Measurements from ENCODE around the gene LITAFD. TPM values are rescaled to one million over a fixed set of nuclear protein-coding genes. Genes with fewer than 3 reads are reported as not detected.

The LITAFD gene
- total and polyA plus RNA-seq, 2 experiments from 2014 or later: not detected

DNA sequence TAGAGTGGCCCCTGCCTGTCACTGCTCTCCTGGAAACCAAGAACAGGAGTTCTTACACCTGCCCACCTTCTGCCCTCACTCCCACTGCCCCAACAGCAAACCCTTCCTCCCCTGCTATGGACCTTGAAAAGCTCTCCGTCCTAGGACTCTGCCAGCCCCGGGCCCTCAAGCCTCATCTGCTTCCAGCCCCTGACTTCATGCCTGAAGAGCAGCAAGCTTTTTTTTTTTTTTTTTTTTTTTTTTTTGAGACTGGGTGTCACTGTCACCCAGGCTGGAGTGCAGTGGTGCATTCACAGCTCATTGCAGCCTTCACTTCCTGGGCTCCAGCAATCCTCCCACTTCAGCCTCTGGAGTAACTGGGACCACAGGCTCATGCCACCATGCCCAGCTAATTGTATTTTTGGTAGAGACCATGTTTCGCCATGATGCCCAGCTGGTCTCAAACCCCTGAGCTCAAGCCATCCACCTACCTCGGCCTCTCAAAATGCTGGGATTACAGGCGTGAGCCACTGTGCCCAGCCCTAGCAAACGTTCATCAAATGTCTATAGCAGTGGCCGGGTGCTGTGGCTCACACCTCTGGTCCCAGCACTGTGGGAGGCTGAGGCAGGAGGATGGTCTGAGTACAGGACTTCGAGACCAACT lies 30.3 kb upstream of the LITAFD start:
- H3K9me3 ChIP-seq (ENCODE audit: low read depth): no peaks in the 10 kb centered on the region
- WGBS, 2 experiments (ENCODE audit: low coverage in 1 of 2, low lambda C conversion rate in 2 of 2, missing lambda C conversion rate in 2 of 2): 89 to 91% methylated on average over 8 of the region's 8 CpGs
- H3K4me1 ChIP-seq (ENCODE audit: insufficient read depth): peaks cover 26% of the 10 kb centered on the region
- TF ChIP-seq EZH2 (IDR thresholded peaks at IDR 0.05; ENCODE audit: insufficient read depth, poor library complexity, severe bottlenecking): no peak
- TF ChIP-seq EZH2phosphoT487 (IDR thresholded peaks at IDR 0.05; ENCODE audit: insufficient read depth, low read depth): no peak
- H3K36me3 ChIP-seq (ENCODE audit: low read depth): peaks cover 17% of the 10 kb centered on the region; the same call in 1 of the 2 replicates
- H3K4me2 ChIP-seq (ENCODE audit: unreplicated experiment): no peak overlapping the region
- H3K9me2 ChIP-seq (ENCODE audit: insufficient read depth): no peaks in the 10 kb centered on the region
- peaks cover 15% of the 10 kb centered on the region for H3K79me2 ChIP-seq (ENCODE audit: insufficient read depth)
- H3K9ac ChIP-seq: no peak overlapping the region; the same call in 1 of the 2 replicates
- H2AFZ ChIP-seq: no peak overlapping the region
- no peaks in the 10 kb centered on the region for H3K27me3 ChIP-seq (replicated peaks; ENCODE audit: insufficient read depth)
- in situ Hi-C loops (cut with MboI): no loop called here
- no peak overlapping the region for H3K4me3 ChIP-seq
- DNase-seq: no peak
- H3K27ac ChIP-seq: peak overlapping the region; percentile 84
- H4K20me1 ChIP-seq (ENCODE audit: insufficient read depth): no peaks in the 10 kb centered on the region; the same call in 1 of the 2 replicates
- peaks cover 89% of the 10 kb centered on the region for H3F3A ChIP-seq (ENCODE audit: insufficient read depth)

DNA sequence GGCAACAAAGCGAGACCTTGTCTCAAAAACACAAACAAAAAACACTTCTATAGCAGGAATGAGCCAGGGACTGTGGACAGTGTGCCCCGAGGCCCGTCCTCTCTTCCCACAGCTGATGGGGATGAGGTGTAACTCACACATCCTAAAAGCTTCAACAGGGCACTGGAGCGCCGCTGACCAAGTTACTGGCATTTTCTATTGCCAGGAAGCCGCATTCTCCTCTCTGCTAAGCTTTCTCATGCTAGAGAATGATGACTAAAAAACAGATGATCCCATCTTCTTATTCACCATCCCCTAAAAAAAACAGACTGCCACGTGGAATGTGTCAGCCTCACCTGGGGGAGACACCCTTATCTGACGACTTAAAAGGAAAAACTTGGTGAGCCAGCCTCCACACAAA lies 29.6 kb upstream of the LITAFD start:
- 59 to 60% methylated on average over 8 of the region's 8 CpGs for WGBS, 2 experiments (ENCODE audit: low coverage in 1 of 2, low lambda C conversion rate in 2 of 2, missing lambda C conversion rate in 2 of 2)
- H3K27ac ChIP-seq: peak overlapping the region; percentile 63
- H3K4me2 ChIP-seq (ENCODE audit: unreplicated experiment): no peak overlapping the region
- no peaks in the 10 kb centered on the region for H3K27me3 ChIP-seq (replicated peaks; ENCODE audit: insufficient read depth)
- peaks cover 17% of the 10 kb centered on the region; the same call in 1 of the 2 replicates for H3K36me3 ChIP-seq (ENCODE audit: low read depth)
- DNase-seq: peak; percentile 58
- no peaks in the 10 kb centered on the region for H3K9me2 ChIP-seq (ENCODE audit: insufficient read depth)
- no peaks in the 10 kb centered on the region for H3K9me3 ChIP-seq (ENCODE audit: low read depth)
- peaks cover 8% of the 10 kb centered on the region for H3K79me2 ChIP-seq (ENCODE audit: insufficient read depth)
- H3K4me1 ChIP-seq (ENCODE audit: insufficient read depth): peaks cover 26% of the 10 kb centered on the region
- H3K4me3 ChIP-seq: no peak overlapping the region
- H3K9ac ChIP-seq: no peak overlapping the region; the same call in 1 of the 2 replicates
- peaks cover 83% of the 10 kb centered on the region for H3F3A ChIP-seq (ENCODE audit: insufficient read depth)
- in situ Hi-C loops (cut with MboI): no loop called here
- no peak for TF ChIP-seq EZH2 (IDR thresholded peaks at IDR 0.05; ENCODE audit: insufficient read depth, poor library complexity, severe bottlenecking)
- TF ChIP-seq EZH2phosphoT487 (IDR thresholded peaks at IDR 0.05; ENCODE audit: insufficient read depth, low read depth): no peak
- H4K20me1 ChIP-seq (ENCODE audit: insufficient read depth): no peaks in the 10 kb centered on the region
- H2AFZ ChIP-seq: no peak overlapping the region

DNA sequence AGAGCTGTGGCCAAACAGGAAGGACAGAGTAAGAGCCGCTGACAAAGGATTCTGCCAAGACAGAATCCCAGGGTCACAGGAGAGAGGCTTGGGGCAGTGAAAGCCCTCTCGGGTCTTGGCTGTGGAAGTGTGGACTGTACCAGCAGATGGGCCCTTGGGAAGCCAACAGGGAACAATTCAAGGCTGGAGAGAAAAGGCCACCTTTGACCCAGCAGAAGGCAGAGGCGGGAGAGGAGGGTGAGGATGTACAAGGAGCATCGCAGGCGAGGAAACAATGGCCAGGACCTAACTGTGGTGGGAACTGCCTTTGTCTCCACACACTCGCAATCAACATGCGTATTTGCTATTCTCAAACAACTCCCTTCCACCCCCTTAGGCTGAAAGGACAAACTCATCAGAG lies 29.0 kb upstream of the LITAFD start:
- Histone ChIP-seq H3K4me2 (ENCODE audit: unreplicated experiment) (no peak overlapping the region), H4K20me1 (ENCODE audit: insufficient read depth) (no peaks in the 10 kb centered on the region), H3F3A (ENCODE audit: insufficient read depth) (peaks cover 79% of the 10 kb centered on the region), H3K9me2 (ENCODE audit: insufficient read depth) (no peaks in the 10 kb centered on the region), H3K9ac (0 out of 2 replicates have a peak overlapping the region, but pooled peaks have one; percentile 5), H3K4me1 (ENCODE audit: insufficient read depth) (peaks cover 26% of the 10 kb centered on the region), H2AFZ (no peak overlapping the region), H3K9me3 (ENCODE audit: low read depth) (no peaks in the 10 kb centered on the region), H3K27ac (peak overlapping the region; percentile 63), H3K79me2 (ENCODE audit: insufficient read depth) (peaks cover 4% of the 10 kb centered on the region), H3K36me3 (ENCODE audit: low read depth) (peaks cover 17% of the 10 kb centered on the region; the same call in 1 of the 2 replicates), H3K27me3 (replicated peaks; ENCODE audit: insufficient read depth) (no peaks in the 10 kb centered on the region), H3K4me3 (no peak overlapping the region)
- no peak for DNase-seq
- in situ Hi-C loops (cut with MboI): no loop called here
- TF ChIP-seq EZH2 (IDR thresholded peaks at IDR 0.05; ENCODE audit: insufficient read depth, poor library complexity, severe bottlenecking): no peak
- no peak for TF ChIP-seq EZH2phosphoT487 (IDR thresholded peaks at IDR 0.05; ENCODE audit: insufficient read depth, low read depth)
- 90 to 92% methylated on average over 7 of the region's 7 CpGs for WGBS, 2 experiments (ENCODE audit: low coverage in 1 of 2, low lambda C conversion rate in 2 of 2, missing lambda C conversion rate in 2 of 2)

DNA sequence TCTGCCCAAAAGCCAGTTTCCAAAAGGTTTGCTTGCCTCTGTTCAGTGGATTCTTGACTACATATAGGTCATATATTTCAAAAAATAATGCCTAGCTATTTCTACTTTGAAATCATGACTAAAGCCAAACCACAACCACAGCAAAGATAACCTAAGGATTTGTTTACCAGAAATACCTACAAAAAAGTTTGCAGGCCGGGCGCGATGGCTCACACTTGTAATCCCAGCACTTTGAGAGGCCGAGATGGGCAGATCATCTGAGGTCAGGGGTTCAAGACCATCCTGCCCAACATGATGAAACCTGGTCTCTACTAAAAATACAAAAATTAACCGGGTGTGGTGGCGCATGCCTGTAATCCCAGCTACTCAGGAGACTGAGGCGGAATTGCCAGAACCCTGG lies 28.5 kb upstream of the LITAFD start:
- in situ Hi-C loops (cut with MboI): no loop called here
- Histone ChIP-seq H3K9ac (no peak overlapping the region), H3K79me2 (ENCODE audit: insufficient read depth) (peaks cover 7% of the 10 kb centered on the region), H3K9me3 (ENCODE audit: low read depth) (no peaks in the 10 kb centered on the region), H4K20me1 (ENCODE audit: insufficient read depth) (no peaks in the 10 kb centered on the region), H3F3A (ENCODE audit: insufficient read depth) (peaks cover 74% of the 10 kb centered on the region), H3K9me2 (ENCODE audit: insufficient read depth) (no peaks in the 10 kb centered on the region), H3K36me3 (ENCODE audit: low read depth) (peaks cover 17% of the 10 kb centered on the region; the same call in 1 of the 2 replicates), H3K4me3 (no peak overlapping the region), H3K27me3 (replicated peaks; ENCODE audit: insufficient read depth) (no peaks in the 10 kb centered on the region), H2AFZ (no peak overlapping the region), H3K4me2 (ENCODE audit: unreplicated experiment) (no peak overlapping the region), H3K27ac (peak overlapping the region; percentile 63), H3K4me1 (ENCODE audit: insufficient read depth) (peaks cover 24% of the 10 kb centered on the region)
- no peak for DNase-seq
- no peak for TF ChIP-seq EZH2phosphoT487 (IDR thresholded peaks at IDR 0.05; ENCODE audit: insufficient read depth, low read depth)
- no peak for TF ChIP-seq EZH2 (IDR thresholded peaks at IDR 0.05; ENCODE audit: insufficient read depth, poor library complexity, severe bottlenecking)
- 95% methylated on average over 7 of the region's 7 CpGs for WGBS, 2 experiments (ENCODE audit: low coverage in 1 of 2, low lambda C conversion rate in 2 of 2, missing lambda C conversion rate in 2 of 2)

Data from GM23248 (cell line).